ENCODE measurements around the gene HSPE1. TPM values are rescaled to one million over a fixed set of nuclear protein-coding genes. Genes with fewer than 3 reads are reported as not detected.
"Not testable (repeated sequence)": the region's sequence is repeated elsewhere in the genome, so short reads cannot be mapped to it uniquely, and the experiment has no call there.

Gene HSPE1
- total and polyA plus RNA-seq, 2 donors, result 117 to 124 TPM

GRCh38 chr2:197516393-197516761 lies 16.2 kb downstream of the HSPE1 start:
- Histone ChIP-seq H3K27ac (ENCODE audit: low read depth in 1 of 2, low read length in 1 of 2) (peak overlapping the region; percentile 96), H3K4me1 (ENCODE audit: control insufficient read depth in 2 of 2, insufficient read depth in 2 of 2, low read length in 2 of 2) (peaks cover 4 to 7% of the 10 kb centered on the region in 2 donors), H3K4me3 (ENCODE audit: low read length in 2 of 2) (peak overlapping the region; percentile 82 to 99), H3K9me3 (ENCODE audit: control insufficient read depth in 2 of 2, insufficient read depth in 1 of 2, low read length in 1 of 2) (peaks cover 0 to 1% of the 10 kb centered on the region in 2 donors), H3K27me3 (ENCODE audit: control insufficient read depth in 2 of 2, insufficient read depth in 1 of 2, low read length in 1 of 2) (no peaks in the 10 kb centered on the region), H3K36me3 (ENCODE audit: control insufficient read depth in 2 of 2, insufficient read depth in 2 of 2, low read length in 1 of 2) (peaks cover 4 to 6% of the 10 kb centered on the region in 2 donors)
- WGBS, result under 1% methylated on average over 17 of the region's 17 CpGs
- peak in 2 of 9 donors; percentile 27 to 32 for DNase-seq (ENCODE audit: low read depth in 6 of 9, low spot score in 9 of 9)

DNA sequence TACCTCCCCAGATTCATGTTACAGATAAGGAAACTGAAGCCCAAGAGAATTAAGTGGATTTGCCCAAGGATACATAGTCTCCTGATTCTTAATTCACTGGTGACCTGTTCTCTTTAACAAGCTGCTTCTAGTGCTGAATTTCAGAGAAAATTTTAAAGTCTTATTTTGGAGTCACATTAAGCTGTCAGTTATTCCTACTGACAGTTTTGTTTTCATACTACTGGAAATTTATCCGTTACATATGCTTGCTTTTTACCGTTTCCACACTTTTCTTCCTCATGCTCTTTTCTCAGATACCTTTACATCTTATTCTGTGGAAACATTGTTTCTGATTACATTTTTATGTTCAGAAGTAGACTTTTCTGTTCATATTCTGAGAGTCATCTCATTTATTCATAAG lies 17.0 kb downstream of the HSPE1 start:
- DNase-seq (ENCODE audit: low read depth in 6 of 9, low spot score in 9 of 9), result no peak
- Histone ChIP-seq H3K4me1 (ENCODE audit: control insufficient read depth in 2 of 2, insufficient read depth in 2 of 2, low read length in 2 of 2) (peaks cover 4 to 7% of the 10 kb centered on the region in 2 donors), H3K9me3 (ENCODE audit: control insufficient read depth in 2 of 2, insufficient read depth in 1 of 2, low read length in 1 of 2) (peaks cover 0 to 1% of the 10 kb centered on the region in 2 donors), H3K27ac (ENCODE audit: low read depth in 1 of 2, low read length in 1 of 2) (peak overlapping the region in 1 of 2 donors; percentile 6), H3K36me3 (ENCODE audit: control insufficient read depth in 2 of 2, insufficient read depth in 2 of 2, low read length in 1 of 2) (peaks cover 4 to 6% of the 10 kb centered on the region in 2 donors), H3K27me3 (ENCODE audit: control insufficient read depth in 2 of 2, insufficient read depth in 1 of 2, low read length in 1 of 2) (no peaks in the 10 kb centered on the region), H3K4me3 (ENCODE audit: low read length in 2 of 2) (peak overlapping the region; percentile 82 to 99)
- WGBS, result 64% methylated on average over 2 of the region's 2 CpGs

GRCh38 chr2:197538412-197538811 lies 38.2 kb downstream of the HSPE1 start:
- 95% methylated on average over 2 of the region's 2 CpGs for WGBS
- Histone ChIP-seq H3K4me3 (ENCODE audit: low read length in 2 of 2) (no peak overlapping the region), H3K4me1 (ENCODE audit: control insufficient read depth in 2 of 2, insufficient read depth in 2 of 2, low read length in 2 of 2) (no peaks in the 10 kb centered on the region), H3K27ac (ENCODE audit: low read depth in 1 of 2, low read length in 1 of 2) (no peak overlapping the region), H3K9me3 (ENCODE audit: control insufficient read depth in 2 of 2, insufficient read depth in 1 of 2, low read length in 1 of 2) (no peaks in the 10 kb centered on the region), H3K36me3 (ENCODE audit: control insufficient read depth in 2 of 2, insufficient read depth in 2 of 2, low read length in 1 of 2) (peaks cover 16 to 61% of the 10 kb centered on the region in 2 donors), H3K27me3 (ENCODE audit: control insufficient read depth in 2 of 2, insufficient read depth in 1 of 2, low read length in 1 of 2) (no peaks in the 10 kb centered on the region)
- DNase-seq (ENCODE audit: low read depth in 6 of 9, low spot score in 9 of 9), result no peak

DNA sequence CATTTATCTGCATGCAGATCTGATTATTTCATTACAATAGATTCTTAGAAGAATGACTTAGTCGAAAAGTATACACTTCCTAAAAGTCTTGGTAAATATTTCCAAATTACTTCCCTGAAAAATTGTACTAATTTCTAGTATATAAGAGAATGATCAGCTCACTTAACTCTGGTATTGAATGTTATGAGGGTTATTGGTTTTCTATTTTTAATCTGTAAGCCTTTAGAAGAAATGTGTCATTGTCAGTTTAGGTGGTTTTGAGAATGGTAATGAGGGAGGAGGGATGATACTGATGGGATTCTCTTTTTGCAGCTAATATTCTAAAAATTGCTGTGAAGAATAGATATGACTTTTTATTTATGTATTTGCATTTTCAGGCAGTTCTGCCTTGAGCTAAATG lies 39.6 kb downstream of the HSPE1 start:
- Histone ChIP-seq H3K4me3 (ENCODE audit: low read length in 2 of 2) (no peak overlapping the region), H3K27ac (ENCODE audit: low read depth in 1 of 2, low read length in 1 of 2) (no peak overlapping the region), H3K9me3 (ENCODE audit: control insufficient read depth in 2 of 2, insufficient read depth in 1 of 2, low read length in 1 of 2) (no peaks in the 10 kb centered on the region), H3K36me3 (ENCODE audit: control insufficient read depth in 2 of 2, insufficient read depth in 2 of 2, low read length in 1 of 2) (peaks cover 29 to 62% of the 10 kb centered on the region in 2 donors), H3K27me3 (ENCODE audit: control insufficient read depth in 2 of 2, insufficient read depth in 1 of 2, low read length in 1 of 2) (no peaks in the 10 kb centered on the region), H3K4me1 (ENCODE audit: control insufficient read depth in 2 of 2, insufficient read depth in 2 of 2, low read length in 2 of 2) (no peaks in the 10 kb centered on the region)
- 99% methylated on average over 1 of the region's 1 CpG for WGBS
- DNase-seq (ENCODE audit: low read depth in 6 of 9, low spot score in 9 of 9), result no peak

DNA sequence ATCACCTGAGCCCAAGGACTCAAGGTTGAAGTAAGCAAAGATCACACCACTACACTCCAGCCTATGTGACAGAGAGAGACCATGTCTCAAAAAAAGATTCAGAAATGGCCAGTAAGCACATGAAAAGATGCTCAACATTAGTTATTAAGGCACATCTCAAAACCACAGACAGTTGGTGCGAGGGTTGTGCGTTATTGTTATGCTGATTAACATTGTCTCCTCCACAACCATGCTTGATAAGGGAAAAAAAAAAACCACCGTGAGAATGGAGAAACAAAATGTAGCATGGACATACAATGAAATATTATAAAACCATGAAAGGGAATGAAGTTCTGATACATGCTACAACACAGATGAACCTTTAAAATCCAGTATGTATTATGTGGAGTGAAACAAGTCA lies 43.0 kb downstream of the HSPE1 start:
- Histone ChIP-seq H3K4me1 (ENCODE audit: control insufficient read depth in 2 of 2, insufficient read depth in 2 of 2, low read length in 2 of 2) (no peaks in the 10 kb centered on the region), H3K27ac (ENCODE audit: low read depth in 1 of 2, low read length in 1 of 2) (no peak overlapping the region), H3K4me3 (ENCODE audit: low read length in 2 of 2) (no peak overlapping the region), H3K27me3 (ENCODE audit: control insufficient read depth in 2 of 2, insufficient read depth in 1 of 2, low read length in 1 of 2) (no peaks in the 10 kb centered on the region), H3K36me3 (ENCODE audit: control insufficient read depth in 2 of 2, insufficient read depth in 2 of 2, low read length in 1 of 2) (peaks cover 25 to 53% of the 10 kb centered on the region in 2 donors), H3K9me3 (ENCODE audit: control insufficient read depth in 2 of 2, insufficient read depth in 1 of 2, low read length in 1 of 2) (no peaks in the 10 kb centered on the region)
- no peak for DNase-seq (ENCODE audit: low read depth in 6 of 9, low spot score in 9 of 9)
- WGBS, result 98% methylated on average over 3 of the region's 3 CpGs

DNA sequence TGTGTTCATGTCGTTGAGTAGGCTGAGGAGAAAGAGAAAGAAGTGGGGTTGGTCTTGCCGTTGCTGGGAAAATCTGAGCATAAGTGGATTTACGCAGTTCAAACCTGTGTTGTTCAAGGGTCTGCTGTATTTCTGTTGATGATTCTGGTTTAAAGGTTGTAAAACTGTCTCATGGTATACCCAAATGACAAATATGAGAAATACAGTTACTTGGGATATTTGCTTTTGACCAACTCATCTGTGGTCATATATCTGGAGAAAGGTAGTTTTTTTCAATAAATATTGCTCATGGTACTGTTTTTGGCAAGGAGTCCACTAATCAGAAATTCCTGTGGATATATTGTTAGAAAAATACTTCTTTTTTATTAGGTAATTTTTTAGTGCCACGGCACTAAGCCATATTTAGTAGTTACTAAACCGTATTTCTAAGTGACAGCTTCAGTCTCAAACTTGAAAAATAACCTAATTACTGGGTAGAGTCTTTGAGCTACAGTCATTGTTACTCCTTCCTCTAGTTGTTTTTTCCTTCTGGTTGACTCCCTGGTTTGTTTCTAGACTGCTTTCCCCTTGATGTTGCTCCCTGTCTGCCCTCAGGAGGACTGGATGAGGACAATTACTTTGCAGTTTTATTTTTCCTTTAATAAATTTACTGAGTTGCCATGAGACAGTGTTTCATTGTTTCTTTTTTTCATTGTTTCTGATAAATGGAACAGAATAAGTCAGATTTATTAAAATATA lies 47.2 kb downstream of the HSPE1 start:
- no peaks in the 10 kb centered on the region for H3K4me1 ChIP-seq (ENCODE audit: control insufficient read depth in 2 of 2, insufficient read depth in 2 of 2, low read length in 2 of 2)
- no peak overlapping the region for H3K4me3 ChIP-seq (ENCODE audit: low read length in 2 of 2)
- DNase-seq (ENCODE audit: low read depth in 6 of 9, low spot score in 9 of 9), result no peak
- no peaks in the 10 kb centered on the region for H3K9me3 ChIP-seq (ENCODE audit: control insufficient read depth in 2 of 2, insufficient read depth in 1 of 2, low read length in 1 of 2)
- no peak overlapping the region for H3K27ac ChIP-seq (ENCODE audit: low read depth in 1 of 2, low read length in 1 of 2)
- peaks cover 32 to 53% of the 10 kb centered on the region in 2 donors for H3K36me3 ChIP-seq (ENCODE audit: control insufficient read depth in 2 of 2, insufficient read depth in 2 of 2, low read length in 1 of 2)
- H3K27me3 ChIP-seq (ENCODE audit: control insufficient read depth in 2 of 2, insufficient read depth in 1 of 2, low read length in 1 of 2), result no peaks in the 10 kb centered on the region
- WGBS, result 97% methylated on average over 5 of the region's 5 CpGs

- Histone ChIP-seq H3K4me1 (ENCODE audit: control insufficient read depth in 2 of 2, insufficient read depth in 2 of 2, low read length in 2 of 2) (no peaks in the 10 kb centered on the region), H3K4me3 (ENCODE audit: low read length in 2 of 2) (no peak overlapping the region), H3K27ac (ENCODE audit: low read depth in 1 of 2, low read length in 1 of 2) (no peak overlapping the region), H3K27me3 (ENCODE audit: control insufficient read depth in 2 of 2, insufficient read depth in 1 of 2, low read length in 1 of 2) (no peaks in the 10 kb centered on the region), H3K36me3 (ENCODE audit: control insufficient read depth in 2 of 2, insufficient read depth in 2 of 2, low read length in 1 of 2) (peaks cover 27 to 51% of the 10 kb centered on the region in 2 donors), H3K9me3 (ENCODE audit: control insufficient read depth in 2 of 2, insufficient read depth in 1 of 2, low read length in 1 of 2) (no peaks in the 10 kb centered on the region)
- WGBS, result 97% methylated on average over 5 of the region's 5 CpGs
- DNase-seq (ENCODE audit: low read depth in 6 of 9, low spot score in 9 of 9), result no peak
Observed at GRCh38 chr2:197548582-197548981, 48.4 kb downstream of the HSPE1 start.

GRCh38 chr2:197551260-197551659 lies 51.1 kb downstream of the HSPE1 start:
- H3K36me3 ChIP-seq (ENCODE audit: control insufficient read depth in 2 of 2, insufficient read depth in 2 of 2, low read length in 1 of 2), result peaks cover 16 to 57% of the 10 kb centered on the region in 2 donors
- H3K4me3 ChIP-seq (ENCODE audit: low read length in 2 of 2); H3K4me1 ChIP-seq (ENCODE audit: control insufficient read depth in 2 of 2, insufficient read depth in 2 of 2, low read length in 2 of 2); H3K27me3 ChIP-seq (ENCODE audit: control insufficient read depth in 2 of 2, insufficient read depth in 1 of 2, low read length in 1 of 2); H3K27ac ChIP-seq (ENCODE audit: low read depth in 1 of 2, low read length in 1 of 2); DNase-seq (ENCODE audit: low read depth in 6 of 9, low spot score in 9 of 9); H3K9me3 ChIP-seq (ENCODE audit: control insufficient read depth in 2 of 2, insufficient read depth in 1 of 2, low read length in 1 of 2): not testable (repeated sequence)
- 98% methylated on average over 2 of the region's 2 CpGs for WGBS

All from thymus (tissue), 11 donors.